OCI-LY3 (cell line): ENCODE measurements around the gene DOCK7.

Source experiments
- EZH2phosphoT487 ChIP-seq: fragments of 200-600 bp; shearing (Covaris generic); IDR thresholded peaks from 2 replicates; pipeline ENCODE4 v1.6.1; 2018; ENCODE audit warnings: antibody characterized with exemption, mixed run types, low read depth
- TF ChIP-seq, protein P1 (sequence below): fragments of 200-600, 300-600 bp; sonication (generic); IDR thresholded peaks from 2 replicates; pipeline ENCODE4 v1.5.1; 2014; ENCODE audit warnings: antibody characterized with exemption, low read length, low read depth

DNA sequence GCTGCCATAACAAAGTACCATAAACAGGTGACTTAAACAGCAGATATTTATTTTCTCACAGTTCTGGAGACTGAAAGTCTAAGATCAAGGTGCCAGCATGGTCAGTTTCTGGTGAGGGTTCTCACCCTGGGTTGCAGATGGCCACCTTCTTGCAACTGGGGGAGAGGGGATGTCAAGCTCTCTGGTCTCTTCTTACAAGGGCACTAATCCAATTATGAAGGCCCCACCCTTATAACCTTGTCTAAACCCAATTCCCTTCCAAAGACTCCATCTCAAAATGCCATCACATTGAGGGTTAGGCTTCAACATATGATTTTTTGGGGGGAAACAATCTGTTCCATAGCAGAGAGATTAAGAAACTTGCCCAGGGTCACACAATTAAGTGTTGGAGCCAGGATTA is 115.7 kb downstream of the DOCK7 start:
- TF ChIP-seq, protein P1, sequence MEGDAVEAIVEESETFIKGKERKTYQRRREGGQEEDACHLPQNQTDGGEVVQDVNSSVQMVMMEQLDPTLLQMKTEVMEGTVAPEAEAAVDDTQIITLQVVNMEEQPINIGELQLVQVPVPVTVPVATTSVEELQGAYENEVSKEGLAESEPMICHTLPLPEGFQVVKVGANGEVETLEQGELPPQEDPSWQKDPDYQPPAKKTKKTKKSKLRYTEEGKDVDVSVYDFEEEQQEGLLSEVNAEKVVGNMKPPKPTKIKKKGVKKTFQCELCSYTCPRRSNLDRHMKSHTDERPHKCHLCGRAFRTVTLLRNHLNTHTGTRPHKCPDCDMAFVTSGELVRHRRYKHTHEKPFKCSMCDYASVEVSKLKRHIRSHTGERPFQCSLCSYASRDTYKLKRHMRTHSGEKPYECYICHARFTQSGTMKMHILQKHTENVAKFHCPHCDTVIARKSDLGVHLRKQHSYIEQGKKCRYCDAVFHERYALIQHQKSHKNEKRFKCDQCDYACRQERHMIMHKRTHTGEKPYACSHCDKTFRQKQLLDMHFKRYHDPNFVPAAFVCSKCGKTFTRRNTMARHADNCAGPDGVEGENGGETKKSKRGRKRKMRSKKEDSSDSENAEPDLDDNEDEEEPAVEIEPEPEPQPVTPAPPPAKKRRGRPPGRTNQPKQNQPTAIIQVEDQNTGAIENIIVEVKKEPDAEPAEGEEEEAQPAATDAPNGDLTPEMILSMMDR: no peak
- no peak for TF ChIP-seq EZH2phosphoT487
